OCI-LY7 (cell line): ENCODE data around the gene KRTAP5-7. TPM values are rescaled to one million over a fixed set of nuclear protein-coding genes. Genes with fewer than 3 reads are reported as not detected.

ENCODE experiments used
- BruUV-seq: library from RNA; stranded (reverse); fragments of 400-500 nt; replicated peaks from 2 replicates; lab custom pipeline; 2021; lab: Mats Ljungman, UMichigan
- CTCF ChIA-PET: fragments of 300-600 bp; sonication (Branson Sonifier 250); formaldehyde crosslinking; loops from one replicate; lab custom pipeline; 2022; ENCODE audit warnings: antibody characterized with exemption; ENCODE audit not compliant: unreplicated experiment; lab: Charles Lee
- POLR2A ChIA-PET: fragments of 300-600 bp; sonication (Branson Sonifier 250); formaldehyde crosslinking; loops from one replicate; lab custom pipeline; 2022; ENCODE audit warnings: antibody characterized with exemption; lab: Charles Lee
- DNase-seq: peaks from one replicate; pipeline ENCODE4 v3.0.0-alpha.2; 2015; ENCODE audit warnings: low spot score
- H2AFZ ChIP-seq: fragments of 200-600 bp; sonication (generic), shearing (Covaris generic); 2 replicates; pipeline ENCODE4 v1.6.1; 2014; ENCODE audit warnings: mild to moderate bottlenecking, antibody characterized with exemption, low read length, moderate library complexity
- H3K27ac ChIP-seq: fragments of 200-600 bp; sonication (generic); 2 replicates; pipeline ENCODE4 v1.5.1; 2014; ENCODE audit warnings: mixed run types, low read depth, mild to moderate bottlenecking, moderate library complexity, low read length, inconsistent platforms; ENCODE audit not compliant: poor library complexity, severe bottlenecking
- H3K36me3 ChIP-seq: fragments of 200-600 bp; sonication (generic); 2 replicates; pipeline ENCODE4 v1.6.1; 2014; ENCODE audit warnings: mild to moderate bottlenecking, antibody characterized with exemption, low read length, moderate library complexity, mixed read lengths; ENCODE audit not compliant: insufficient read depth
- H3K4me1 ChIP-seq: fragments of 200-600 bp; sonication (generic); 2 replicates; pipeline ENCODE4 v1.5.1; 2014; ENCODE audit warnings: mild to moderate bottlenecking, low read length; ENCODE audit not compliant: insufficient read depth, poor library complexity, severe bottlenecking
- H3K4me2 ChIP-seq: fragments of 200-600 bp; sonication (generic); 2 replicates; pipeline ENCODE4 v1.6.1; 2014; ENCODE audit warnings: mild to moderate bottlenecking, low read length
- H3K4me3 ChIP-seq: fragments of 200-600 bp; sonication (generic); 2 replicates; pipeline ENCODE4 v1.5.1; 2014; ENCODE audit warnings: mild to moderate bottlenecking, low read depth, low read length; ENCODE audit not compliant: poor library complexity, severe bottlenecking
- H3K79me2 ChIP-seq: fragments of 200-600 bp; sonication (generic); 2 replicates; pipeline ENCODE4 v1.6.1; 2016; ENCODE audit warnings: low read depth, mild to moderate bottlenecking, low read length, moderate library complexity, mixed read lengths; ENCODE audit not compliant: insufficient read depth
- H3K9me2 ChIP-seq: fragments of 200-600 bp; sonication (generic); 2 replicates; pipeline ENCODE4 v1.6.1; 2016; ENCODE audit warnings: mild to moderate bottlenecking, low read length, mixed read lengths; ENCODE audit not compliant: insufficient read depth
- H3K9me3 ChIP-seq: fragments of 200-600 bp; sonication (generic); 2 replicates; pipeline ENCODE4 v1.6.1; 2014; ENCODE audit warnings: mild to moderate bottlenecking, mixed run types, low read length, mixed read lengths
- H4K20me1 ChIP-seq: fragments of 200-600 bp; sonication (generic); 2 replicates; pipeline ENCODE4 v1.6.1; 2014; ENCODE audit warnings: mild to moderate bottlenecking, antibody characterized with exemption, low read length, moderate library complexity, mixed read lengths; ENCODE audit not compliant: insufficient read depth
- CTCF ChIP-seq: fragments of 200-600 bp; sonication (generic); conservative IDR thresholded peaks from 2 replicates; pipeline ENCODE4 v1.5.1; 2014; ENCODE audit warnings: mild to moderate bottlenecking, antibody characterized with exemption, low read length, moderate library complexity, mixed read lengths
- EZH2phosphoT487 ChIP-seq: fragments of 200-600 bp; sonication (generic); IDR thresholded peaks from 2 replicates; pipeline ENCODE4 v1.6.1; 2018; ENCODE audit warnings: low read depth, borderline replicate concordance, mild to moderate bottlenecking, mixed run types, antibody characterized with exemption, low read length, moderate library complexity, mixed read lengths
- intact Hi-C: fragments of 100-400 bp; cut with micrococcal nuclease; formaldehyde crosslinking; loops from one replicate; pipeline ENCODE4 v1.10.0; 2022; ENCODE audit not compliant: unreplicated experiment
- total RNA-seq, 2 experiments: library from RNA; depleted of rRNA in 1 of 2; stranded (reverse); fragments of >200 nt in 1 of 2; shearing (Covaris generic) in 1 of 2; gene quantifications; 2 replicates each; pipeline ENCODE4 v1.2.3, GENCODE V29; 2014 to 2022

Gene KRTAP5-7
- total RNA-seq, 2 experiments from 2014 or later, result not detected

- H3K27ac ChIP-seq, result no peak overlapping the region
- no peaks in the 10 kb centered on the region for H3K79me2 ChIP-seq
- H3K36me3 ChIP-seq, result peaks cover 10% of the 10 kb centered on the region; the same call in 1 of the 2 replicates
- BruUV-seq, result no TSS peak
- no peaks in the 10 kb centered on the region for H3K4me1 ChIP-seq
- POLR2A ChIA-PET, result no interaction called here
- TF ChIP-seq EZH2phosphoT487, result no peak
- no peak for TF ChIP-seq CTCF
- H3K4me3 ChIP-seq, result no peak overlapping the region
- no peak for DNase-seq
- no peak overlapping the region for H3K4me2 ChIP-seq
- no peaks in the 10 kb centered on the region for H4K20me1 ChIP-seq
- no peaks in the 10 kb centered on the region for H3K9me3 ChIP-seq
- intact Hi-C loops, result no loop called here
- H3K9me2 ChIP-seq, result no peaks in the 10 kb centered on the region
- CTCF ChIA-PET, result no interaction called here
- no peak overlapping the region for H2AFZ ChIP-seq
Measured at GRCh38 chr11:71489311-71490043, 37.6 kb upstream of the KRTAP5-7 start.

GRCh38 chr11:71490044-71490730 is 36.9 kb upstream of the KRTAP5-7 start:
- ChIA-PET CTCF (no interaction called here), POLR2A (no interaction called here)
- Histone ChIP-seq H3K9me3 (no peaks in the 10 kb centered on the region), H3K4me3 (no peak overlapping the region), H2AFZ (no peak overlapping the region), H3K4me2 (no peak overlapping the region), H4K20me1 (no peaks in the 10 kb centered on the region), H3K9me2 (no peaks in the 10 kb centered on the region), H3K36me3 (peaks cover 13% of the 10 kb centered on the region; the same call in 1 of the 2 replicates), H3K79me2 (no peaks in the 10 kb centered on the region), H3K4me1 (no peaks in the 10 kb centered on the region), H3K27ac (no peak overlapping the region)
- DNase-seq, result no peak
- TF ChIP-seq EZH2phosphoT487 (no peak), CTCF (no peak)
- intact Hi-C loops, result no loop called here
- no TSS peak for BruUV-seq
